HepG2 (cell line): ENCODE measurements around the gene RPS13. TPM values are rescaled to one million over a fixed set of nuclear protein-coding genes. Genes with fewer than 3 reads are reported as not detected.

ENCODE experiments used
- ATAC-seq: fragments of 200-7000 bp; cut with Tn5 transposase; 3 replicates; pipeline ENCODE4 v1.9.1; 2020; ENCODE audit warnings: mild to moderate bottlenecking, moderate library complexity
- BruUV-seq: library from RNA; stranded (reverse); fragments of 400-500 nt; replicated peaks from 2 replicates; lab custom pipeline; 2021; lab: Mats Ljungman, UMichigan
- CTCF ChIA-PET: fragments of 300-600 bp; formaldehyde crosslinking; extraction: SDS; loops from one replicate; lab custom pipeline; 2021; ENCODE audit warnings: low total read pairs, inconsistent platforms, low intra/inter-chr PET ratio; lab: Yijun Ruan, JAX
- POLR2A ChIA-PET: fragments of 350-600 bp; sonication (Branson Sonifier 250); formaldehyde crosslinking; loops from one replicate; lab custom pipeline; 2020; ENCODE audit warnings: antibody characterized with exemption, inconsistent platforms; lab: Yijun Ruan, JAX
- DNase-seq: peaks from one replicate; pipeline ENCODE4 v3.0.0-alpha.2; 2015; ENCODE audit warnings: low spot score
- FAIRE-seq: peaks from 3 replicates; lab custom pipeline; 2011; peaks lifted over from hg19 to GRCh38; lab: Jason Lieb, UNC
- H2AFZ ChIP-seq: one replicate; pipeline ENCODE4 v1.6.1; 2011; ENCODE audit warnings: low read length, inconsistent platforms
- H3K27ac ChIP-seq: fragments of 300-600 bp; 3 replicates; pipeline ENCODE4 v1.8.0; 2011; ENCODE audit warnings: mixed run types, mild to moderate bottlenecking, mixed read lengths, low read length, inconsistent platforms; ENCODE audit not compliant: insufficient read depth; ENCODE audit errors: extremely low read length
- H3K27me3 ChIP-seq, 2 experiments: fragments of 200-600 bp in 1 of 2; 2 replicates in 1 of 2; 3 replicates in 1 of 2; pipeline versions ENCODE4 v1.6.0 to v1.8.0; 2011; ENCODE audit warnings: low read length in 2 of 2, mild to moderate bottlenecking in 2 of 2, moderate library complexity in 2 of 2, inconsistent platforms in 1 of 2; ENCODE audit not compliant: insufficient read depth in 2 of 2, control insufficient read depth in 1 of 2
- H3K36me3 ChIP-seq, 2 experiments: fragments of 200-600 bp in 1 of 2; replicated peaks in 1 of 2; 2 replicates in 1 of 2; 3 replicates in 1 of 2; pipeline versions ENCODE4 v1.5.1 to v1.8.0; 2011; ENCODE audit warnings: low read length in 2 of 2, inconsistent platforms in 1 of 2; ENCODE audit not compliant: insufficient read depth in 2 of 2, control insufficient read depth in 1 of 2
- H3K4me1 ChIP-seq: 2 replicates; pipeline ENCODE4 v1.5.1; 2012; ENCODE audit warnings: low read length, inconsistent platforms; ENCODE audit not compliant: insufficient read depth
- H3K4me2 ChIP-seq: 2 replicates; pipeline ENCODE4 v1.6.0; 2011; ENCODE audit warnings: low read depth, low read length, inconsistent platforms
- H3K4me3 ChIP-seq, 3 experiments: fragments of 200-600 bp in 1 of 3; sonication (generic), shearing (Covaris generic) in 1 of 3; replicated peaks in 1 of 3; 2 replicates each; pipeline ENCODE4 v1.5.1; 2011 to 2016; ENCODE audit warnings: low read length in 3 of 3, inconsistent platforms in 2 of 3, low read depth in 2 of 3, mild to moderate bottlenecking in 2 of 3, control low read depth in 1 of 3, mixed read lengths in 1 of 3; ENCODE audit not compliant: insufficient read depth in 1 of 3
- H3K79me2 ChIP-seq: one replicate; pipeline ENCODE4 v1.6.1; 2011; ENCODE audit warnings: low read length, inconsistent platforms; ENCODE audit not compliant: insufficient read depth
- H3K9ac ChIP-seq: 2 replicates; pipeline ENCODE4 v1.6.0; 2011; ENCODE audit warnings: mild to moderate bottlenecking, low read depth, low read length, inconsistent platforms; ENCODE audit not compliant: insufficient read depth
- H3K9me3 ChIP-seq: 2 replicates; pipeline ENCODE4 v1.5.1; 2012; ENCODE audit warnings: mild to moderate bottlenecking, low read length
- H4K20me1 ChIP-seq: 2 replicates; pipeline ENCODE4 v1.6.0; 2011; ENCODE audit warnings: inconsistent platforms, mild to moderate bottlenecking, low read length, moderate library complexity; ENCODE audit not compliant: insufficient read depth
- BCLAF1 ChIP-seq: fragments of 450-650 bp; IDR thresholded peaks from 2 replicates; pipeline ENCODE4 v1.6.1; 2017; ENCODE audit warnings: mild to moderate bottlenecking
- FOXK1 ChIP-seq: sonication (generic); formaldehyde crosslinking; IDR thresholded peaks from 2 replicates; pipeline ENCODE4 v1.4.0; 2020; ENCODE audit warnings: low read depth, missing genetic modification reagents, borderline replicate concordance
- ZNF564 ChIP-seq: sonication (generic); formaldehyde crosslinking; IDR thresholded peaks from 2 replicates; pipeline ENCODE4 v1.8.1; 2023; ENCODE audit warnings: mild to moderate bottlenecking, missing genetic modification reagents
- WGBS: methylation state at CpG from one replicate; pipeline ENCODE4 v1.1.6; 2017; ENCODE audit warnings: low lambda C conversion rate; 5-methylcytosine and 5-hydroxymethylcytosine counted together
- in situ Hi-C: cut with HindIII; loops from 2 replicates; pipeline ENCODE4 v1.10.0; 2017; ENCODE audit warnings: low pct_unique_long_range_greater_than_20kb; ENCODE audit not compliant: extremely low pct_ligation_motif_present
- intact Hi-C: fragments of 100-400 bp; cut with micrococcal nuclease; formaldehyde crosslinking; loops from one replicate; pipeline ENCODE4 v1.10.0; 2022; ENCODE audit not compliant: unreplicated experiment
- polyA plus RNA-seq, 8 experiments: library from polyadenylated mRNA; depleted of rRNA in 3 of 8; stranded (reverse) in 7 of 8; unstranded in 1 of 8; fragments of >200 nt; fragmentation: Illumina TruSeq in 4 of 8; extraction: Trizol in 4 of 8; gene quantifications; 2 replicates each; pipeline versions ENCODE4 v1.2.1 to v1.2.3, GENCODE V29; 2011 to 2016; ENCODE audit warnings: low read depth in 4 of 8, missing spikeins in 1 of 8, mixed read lengths in 1 of 8; ENCODE audit not compliant: insufficient read depth in 1 of 8
- total RNA-seq, 5 experiments: library from RNA; depleted of rRNA; stranded (reverse); fragments of >200 nt; fragmentation: Illumina TruSeq; extraction: Trizol; gene quantifications; 2 replicates each; pipeline ENCODE4 v1.2.3, GENCODE V29; 2016; ENCODE audit warnings: low read depth in 1 of 5

RPS13 gene
- total and polyA plus RNA-seq, 2 of the 13 experiments (the other 11 are each of a cell fraction or from before 2014, with no cell fraction given), result 1,542 to 2,245 TPM

- POLR2A ChIA-PET, result interaction anchor here (0.7 kb wide), 1 partner anchor 281 kb away, joined by 3 read pairs; no protein-coding TSS in a partner anchor
Observed at GRCh38 chr11:17117262-17117661, 39.8 kb upstream of the RPS13 start.

More at GRCh38 chr11:17117262-17117661, 39.8 kb upstream of the RPS13 start:
- no TSS peak for BruUV-seq
- 96% methylated on average over 4 of the region's 4 CpGs for WGBS
- no peaks in the 10 kb centered on the region for H3K27me3 ChIP-seq
- FAIRE-seq (no peak), DNase-seq (no peak), ATAC-seq (no peak)
- no peaks in the 10 kb centered on the region for H3K9me3 ChIP-seq
- H3K27ac ChIP-seq, result no peak overlapping the region
- no peaks in the 10 kb centered on the region for H3K4me1 ChIP-seq
- peaks cover 5 to 43% of the 10 kb centered on the region in 2 experiments; a peak in 4 of 5 replicates for H3K36me3 ChIP-seq
- no peak overlapping the region for H3K9ac ChIP-seq
- intact Hi-C loops, result no loop called here
- H3K4me2 ChIP-seq, result no peak overlapping the region
- CTCF ChIA-PET, result no interaction called here
- H3K79me2 ChIP-seq, result no peaks in the 10 kb centered on the region
- in situ Hi-C loops, result loop anchor here (25.0 kb wide), 1 partner anchor 145 kb away; no protein-coding TSS in a partner anchor
- H3K4me3 ChIP-seq, result no peak overlapping the region
- H4K20me1 ChIP-seq, result no peaks in the 10 kb centered on the region
- TF ChIP-seq FOXK1 (CRISPR knock-in tag) (no peak), BCLAF1 (no peak), ZNF564 (CRISPR knock-in tag) (no peak)
- H2AFZ ChIP-seq, result no peak overlapping the region
